Fibroblast of skin of right biceps (primary cell): ENCODE data around the gene HPCAL1.

Experiments used
- DNase-seq: peaks from one replicate; pipeline ENCODE4 v3.0.0-alpha.2; 2013

HPCAL1 gene

GRCh38 chr2:10325278-10326145 is 22.8 kb downstream of the HPCAL1 start:
- DNase-seq: no peak

GRCh38 chr2:10326151-10326616 is 23.5 kb downstream of the HPCAL1 start:
- DNase-seq: no peak

- no peak for DNase-seq
Observed at GRCh38 chr2:10326707-10327594, 24.2 kb downstream of the HPCAL1 start.

- no peak for DNase-seq
Observed at GRCh38 chr2:10327896-10328669, 25.4 kb downstream of the HPCAL1 start.

- DNase-seq: no peak
Observed at GRCh38 chr2:10328670-10329579, 26.2 kb downstream of the HPCAL1 start.

- DNase-seq: no peak
Observed at GRCh38 chr2:10329580-10329879, 26.8 kb downstream of the HPCAL1 start.

GRCh38 chr2:10329880-10330699 is 27.4 kb downstream of the HPCAL1 start:
- DNase-seq: peak; percentile 69

GRCh38 chr2:10330700-10331026 is 28.0 kb downstream of the HPCAL1 start:
- DNase-seq: no peak

- DNase-seq: peak; percentile 11
Observed at GRCh38 chr2:10331027-10331701, 28.5 kb downstream of the HPCAL1 start.

GRCh38 chr2:10331702-10332401 is 29.1 kb downstream of the HPCAL1 start:
- DNase-seq: no peak

GRCh38 chr2:10332402-10333246 is 29.9 kb downstream of the HPCAL1 start:
- no peak for DNase-seq

GRCh38 chr2:10333247-10333613 is 30.5 kb downstream of the HPCAL1 start:
- no peak for DNase-seq

GRCh38 chr2:10333966-10334365 is 31.3 kb downstream of the HPCAL1 start:
- no peak for DNase-seq

GRCh38 chr2:10335046-10335840 is 32.5 kb downstream of the HPCAL1 start:
- no peak for DNase-seq

GRCh38 chr2:10336283-10336682 is 33.6 kb downstream of the HPCAL1 start:
- no peak for DNase-seq

- DNase-seq: no peak
Observed at GRCh38 chr2:10337449-10338269, 35.0 kb downstream of the HPCAL1 start.
